ENCODE results near the gene TAMM41. TPM values are rescaled to one million over a fixed set of nuclear protein-coding genes. Genes with fewer than 3 reads are reported as not detected.

Gene TAMM41
- total RNA-seq, 4 donors from 2014 or later: 10.0 to 15.9 (median 11.4) TPM

DNA sequence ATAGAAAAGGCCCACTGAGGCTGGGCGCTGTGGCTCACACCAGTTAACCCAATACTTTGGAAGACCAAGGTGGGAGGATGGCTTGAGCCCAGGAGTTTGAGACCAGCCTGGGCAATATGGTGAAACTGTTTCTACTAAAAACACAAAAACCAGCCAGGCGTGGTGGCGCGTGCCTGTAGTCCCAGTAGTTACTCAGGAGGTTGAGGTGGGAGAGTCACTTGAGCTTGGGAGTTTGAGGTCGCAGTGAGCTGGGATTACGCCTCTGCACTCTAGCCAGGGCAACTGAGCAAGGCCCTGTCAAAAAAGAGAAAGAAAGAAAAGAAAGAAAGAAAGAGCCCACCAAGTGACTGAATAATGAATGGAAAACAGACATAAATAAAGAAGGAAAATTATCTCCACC is 32.0 kb downstream of the TAMM41 start:
- TF ChIP-seq, protein P1, sequence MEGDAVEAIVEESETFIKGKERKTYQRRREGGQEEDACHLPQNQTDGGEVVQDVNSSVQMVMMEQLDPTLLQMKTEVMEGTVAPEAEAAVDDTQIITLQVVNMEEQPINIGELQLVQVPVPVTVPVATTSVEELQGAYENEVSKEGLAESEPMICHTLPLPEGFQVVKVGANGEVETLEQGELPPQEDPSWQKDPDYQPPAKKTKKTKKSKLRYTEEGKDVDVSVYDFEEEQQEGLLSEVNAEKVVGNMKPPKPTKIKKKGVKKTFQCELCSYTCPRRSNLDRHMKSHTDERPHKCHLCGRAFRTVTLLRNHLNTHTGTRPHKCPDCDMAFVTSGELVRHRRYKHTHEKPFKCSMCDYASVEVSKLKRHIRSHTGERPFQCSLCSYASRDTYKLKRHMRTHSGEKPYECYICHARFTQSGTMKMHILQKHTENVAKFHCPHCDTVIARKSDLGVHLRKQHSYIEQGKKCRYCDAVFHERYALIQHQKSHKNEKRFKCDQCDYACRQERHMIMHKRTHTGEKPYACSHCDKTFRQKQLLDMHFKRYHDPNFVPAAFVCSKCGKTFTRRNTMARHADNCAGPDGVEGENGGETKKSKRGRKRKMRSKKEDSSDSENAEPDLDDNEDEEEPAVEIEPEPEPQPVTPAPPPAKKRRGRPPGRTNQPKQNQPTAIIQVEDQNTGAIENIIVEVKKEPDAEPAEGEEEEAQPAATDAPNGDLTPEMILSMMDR (IDR thresholded peaks at IDR 0.05): no peak
- no peak for TF ChIP-seq POLR2A (IDR thresholded peaks at IDR 0.05)
- WGBS, 2 donors: 85 to 87% methylated on average over 6 of the region's 6 CpGs
- intact Hi-C loops (cut with DNase I): no loop called here
- Histone ChIP-seq H3K9me3 (no peaks in the 10 kb centered on the region), H3K36me3 (peaks cover 3 to 13% of the 10 kb centered on the region in 2 donors), H3K4me3 (replicated peaks in 1 of 3) (no peak overlapping the region), H3K4me1 (no peaks in the 10 kb centered on the region), H3K27me3 (no peaks in the 10 kb centered on the region), H3K27ac (no peak overlapping the region)
- DNase-seq: peak in 1 of 2 donors; percentile 5

DNA sequence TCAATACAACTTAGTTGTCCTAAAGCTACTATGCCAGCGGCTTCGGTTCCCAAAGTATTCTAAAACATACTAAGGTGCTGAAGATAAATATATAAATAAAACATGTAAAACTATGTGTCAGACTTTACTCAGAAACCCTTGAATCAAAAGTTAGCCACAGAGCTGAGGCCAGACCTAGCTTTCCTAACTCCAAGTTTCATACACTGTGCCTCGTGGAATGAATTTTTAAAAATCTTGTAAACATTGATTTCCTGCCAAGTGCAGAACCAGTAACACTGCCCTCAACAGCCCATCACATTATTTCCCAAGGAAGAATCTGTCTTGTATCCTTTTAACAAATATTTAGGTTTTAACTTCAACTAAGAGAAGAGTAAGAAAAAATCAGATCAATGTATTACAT is 36.4 kb downstream of the TAMM41 start:
- H3K9me3 ChIP-seq: no peaks in the 10 kb centered on the region
- intact Hi-C loops (cut with DNase I): no loop called here
- no peak for DNase-seq
- TF ChIP-seq, protein P1 (IDR thresholded peaks at IDR 0.05): no peak
- no peak for TF ChIP-seq POLR2A (IDR thresholded peaks at IDR 0.05)
- 79 to 80% methylated on average over 3 of the region's 3 CpGs for WGBS, 2 donors
- H3K4me1 ChIP-seq: no peaks in the 10 kb centered on the region
- no peak overlapping the region for H3K4me3 ChIP-seq (replicated peaks in 1 of 3)
- H3K27me3 ChIP-seq: no peaks in the 10 kb centered on the region
- peaks cover 4 to 11% of the 10 kb centered on the region in 2 donors for H3K36me3 ChIP-seq
- no peak overlapping the region for H3K27ac ChIP-seq

DNA sequence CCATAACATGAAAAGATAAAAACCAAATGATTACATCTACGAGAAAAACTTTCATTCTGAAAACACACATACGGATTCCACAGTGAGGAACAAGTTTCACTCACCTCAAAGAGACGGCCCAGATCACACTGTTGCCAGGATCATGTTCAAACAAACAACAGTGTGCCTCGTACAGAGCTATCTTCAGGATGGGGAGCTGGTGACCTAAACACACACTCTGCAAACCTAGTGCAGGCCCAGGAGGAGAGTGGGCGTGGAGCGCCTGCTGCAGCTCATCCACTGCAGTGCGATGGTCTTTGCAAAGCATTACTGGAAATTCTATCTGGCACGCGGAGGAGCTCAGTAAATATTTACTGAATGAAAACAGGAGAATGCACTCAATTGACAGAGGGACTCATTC is 38.5 kb downstream of the TAMM41 start:
- H3K27me3 ChIP-seq: no peaks in the 10 kb centered on the region
- H3K4me1 ChIP-seq: no peaks in the 10 kb centered on the region
- no peak overlapping the region for H3K4me3 ChIP-seq (replicated peaks in 1 of 3)
- TF ChIP-seq POLR2A (IDR thresholded peaks at IDR 0.05): no peak
- TF ChIP-seq, protein P1 (IDR thresholded peaks at IDR 0.05): no peak
- WGBS, 2 donors: 91 to 96% methylated on average over 9 of the region's 9 CpGs
- DNase-seq: no peak
- H3K36me3 ChIP-seq: peaks cover 6 to 11% of the 10 kb centered on the region in 2 donors
- intact Hi-C loops (cut with DNase I): loop anchor here (5.0 kb wide), 1 partner anchor 151 kb away; no protein-coding TSS in a partner anchor
- no peaks in the 10 kb centered on the region for H3K9me3 ChIP-seq
- H3K27ac ChIP-seq: no peak overlapping the region

GRCh38 chr3:11807686-11808085 is 39.0 kb downstream of the TAMM41 start:
- Histone ChIP-seq H3K27ac (no peak overlapping the region), H3K4me3 (replicated peaks in 1 of 3) (no peak overlapping the region), H3K27me3 (no peaks in the 10 kb centered on the region), H3K4me1 (no peaks in the 10 kb centered on the region), H3K9me3 (no peaks in the 10 kb centered on the region), H3K36me3 (peaks cover 10 to 11% of the 10 kb centered on the region in 2 donors)
- no peak for DNase-seq
- WGBS, 2 donors: 96 to 97% methylated on average over 5 of the region's 5 CpGs
- intact Hi-C loops (cut with DNase I): loop anchor here (5.0 kb wide), 1 partner anchor 150 kb away; no protein-coding TSS in a partner anchor
- no peak for TF ChIP-seq POLR2A (IDR thresholded peaks at IDR 0.05)
- TF ChIP-seq, protein P1 (IDR thresholded peaks at IDR 0.05): no peak

GRCh38 chr3:11805716-11806115 is 41.0 kb downstream of the TAMM41 start:
- no peaks in the 10 kb centered on the region for H3K27me3 ChIP-seq
- TF ChIP-seq, protein P1 (IDR thresholded peaks at IDR 0.05): no peak
- no peak for TF ChIP-seq POLR2A (IDR thresholded peaks at IDR 0.05)
- H3K4me1 ChIP-seq: no peaks in the 10 kb centered on the region
- H3K4me3 ChIP-seq (replicated peaks in 1 of 3): no peak overlapping the region
- H3K36me3 ChIP-seq: peaks cover 10 to 11% of the 10 kb centered on the region in 2 donors
- no peak for DNase-seq
- no peaks in the 10 kb centered on the region for H3K9me3 ChIP-seq
- intact Hi-C loops (cut with DNase I): loop anchor here (5.0 kb wide), 1 partner anchor 148 kb away; no protein-coding TSS in a partner anchor
- WGBS, 2 donors: 96% methylated on average over 7 of the region's 7 CpGs
- no peak overlapping the region for H3K27ac ChIP-seq
